D721Med (cell line): ENCODE measurements around the gene HRAS.

Experiments used
- DNase-seq: peaks from one replicate; pipeline ENCODE4 v3.0.0; 2011; ENCODE audit warnings: low spot score; ENCODE audit not compliant: insufficient read length
- FAIRE-seq: peaks from 2 replicates; lab custom pipeline; 2011; peaks lifted over from hg19 to GRCh38; lab: Jason Lieb, UNC
- TF ChIP-seq, protein P1 (sequence below): IDR thresholded peaks from 2 replicates; pipeline ENCODE4 v1.5.1; 2012; ENCODE audit warnings: mild to moderate bottlenecking, control low read depth; ENCODE audit not compliant: insufficient read depth; ENCODE audit errors: missing control alignments

The HRAS gene

DNA sequence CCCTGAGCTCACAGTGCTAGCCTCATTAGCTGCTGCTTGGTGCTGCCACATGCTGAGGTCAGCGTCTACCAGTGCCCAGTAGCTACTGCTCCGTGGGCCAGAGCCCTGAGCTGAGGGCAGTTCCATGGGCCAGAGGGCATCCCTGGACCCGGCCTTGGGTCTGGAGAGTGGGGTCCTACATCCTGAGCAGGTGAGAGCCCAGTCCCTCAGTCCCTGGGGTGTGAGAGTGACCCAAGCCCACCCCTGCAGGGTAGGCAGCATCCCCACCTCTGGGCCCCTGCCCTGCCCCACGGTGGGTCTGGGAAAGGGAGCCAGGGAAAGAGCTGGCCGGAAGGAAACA is 15.3 kb upstream of the HRAS start:
- TF ChIP-seq, protein P1, sequence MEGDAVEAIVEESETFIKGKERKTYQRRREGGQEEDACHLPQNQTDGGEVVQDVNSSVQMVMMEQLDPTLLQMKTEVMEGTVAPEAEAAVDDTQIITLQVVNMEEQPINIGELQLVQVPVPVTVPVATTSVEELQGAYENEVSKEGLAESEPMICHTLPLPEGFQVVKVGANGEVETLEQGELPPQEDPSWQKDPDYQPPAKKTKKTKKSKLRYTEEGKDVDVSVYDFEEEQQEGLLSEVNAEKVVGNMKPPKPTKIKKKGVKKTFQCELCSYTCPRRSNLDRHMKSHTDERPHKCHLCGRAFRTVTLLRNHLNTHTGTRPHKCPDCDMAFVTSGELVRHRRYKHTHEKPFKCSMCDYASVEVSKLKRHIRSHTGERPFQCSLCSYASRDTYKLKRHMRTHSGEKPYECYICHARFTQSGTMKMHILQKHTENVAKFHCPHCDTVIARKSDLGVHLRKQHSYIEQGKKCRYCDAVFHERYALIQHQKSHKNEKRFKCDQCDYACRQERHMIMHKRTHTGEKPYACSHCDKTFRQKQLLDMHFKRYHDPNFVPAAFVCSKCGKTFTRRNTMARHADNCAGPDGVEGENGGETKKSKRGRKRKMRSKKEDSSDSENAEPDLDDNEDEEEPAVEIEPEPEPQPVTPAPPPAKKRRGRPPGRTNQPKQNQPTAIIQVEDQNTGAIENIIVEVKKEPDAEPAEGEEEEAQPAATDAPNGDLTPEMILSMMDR = no peak
- FAIRE-seq (no peak), DNase-seq (no peak)

DNA sequence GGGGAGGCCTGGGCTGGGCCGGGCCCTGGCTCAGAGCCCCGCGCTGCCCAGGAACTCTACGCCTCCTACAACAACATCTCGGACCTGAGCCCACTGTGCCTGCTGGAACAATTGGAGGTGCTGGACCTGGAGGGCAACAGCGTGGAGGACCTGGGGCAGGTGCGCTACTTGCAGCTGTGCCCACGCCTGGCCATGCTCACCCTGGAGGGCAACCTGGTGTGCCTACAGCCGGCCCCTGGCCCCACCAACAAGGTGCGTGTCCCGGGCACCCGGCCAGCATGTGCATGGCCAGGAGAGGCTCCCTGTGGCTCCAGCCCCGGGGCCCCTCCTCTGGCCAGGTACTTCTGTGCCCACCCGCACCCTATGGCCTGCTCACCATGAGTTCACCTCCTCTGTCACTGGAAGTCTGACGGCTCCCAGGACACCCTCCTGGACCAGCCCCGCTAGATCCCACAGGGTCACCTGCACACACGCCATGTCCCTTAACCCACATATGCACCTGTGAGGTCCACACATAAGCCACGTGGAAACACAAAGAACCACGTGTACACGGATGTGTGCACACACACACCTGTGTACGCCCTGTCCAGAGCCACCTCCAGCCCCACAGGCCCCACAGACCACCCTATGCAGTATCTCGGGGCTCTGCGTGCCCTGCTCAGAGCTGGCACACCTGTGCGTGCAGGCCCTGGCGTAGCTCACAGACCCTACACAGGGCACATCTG is 14.8 kb upstream of the HRAS start:
- TF ChIP-seq, protein P1 = no peak
- FAIRE-seq (no peak), DNase-seq (no peak)

DNA sequence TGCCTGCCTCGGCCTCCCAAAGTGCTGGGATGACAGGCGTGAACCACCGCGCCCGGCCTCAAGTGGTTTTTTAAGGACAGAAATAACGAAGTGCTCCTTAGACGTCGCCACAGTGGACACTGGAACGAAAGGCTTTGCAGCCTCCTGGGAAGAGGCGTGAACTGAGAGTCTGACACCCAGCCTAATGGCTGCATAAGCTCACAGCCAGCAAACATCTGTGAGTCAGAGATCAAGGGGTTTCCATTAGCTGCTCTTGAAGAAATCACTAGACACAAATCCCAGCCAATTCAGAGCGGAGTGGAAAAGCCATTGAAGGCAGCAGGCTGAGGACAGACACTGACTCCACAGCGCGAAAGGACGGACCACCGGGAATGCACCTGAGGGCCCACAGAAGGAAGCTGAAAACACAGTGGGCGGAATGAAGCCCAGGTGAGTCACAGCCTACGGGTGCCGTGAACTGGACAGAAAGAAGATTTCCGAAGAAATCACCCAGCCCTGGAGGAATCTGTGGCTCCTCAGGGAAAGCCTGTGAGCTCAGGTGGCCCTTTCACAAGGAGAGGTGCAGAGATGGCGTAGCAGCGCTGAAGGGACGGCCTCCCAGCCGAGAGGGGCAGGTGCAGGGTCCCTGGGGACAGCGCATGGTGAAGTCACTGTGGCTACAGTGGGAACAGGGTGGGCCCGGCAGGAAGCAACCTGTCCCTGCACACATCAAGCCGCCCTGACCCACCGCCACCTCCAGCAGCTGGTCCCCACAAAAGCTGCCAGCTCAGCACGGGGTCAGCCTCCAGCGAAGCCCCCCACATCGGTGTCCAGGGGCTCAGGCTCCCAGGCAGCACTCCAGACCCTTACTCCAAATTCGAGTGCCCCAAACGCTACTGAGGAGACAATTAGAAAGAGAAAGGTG is 13.6 kb upstream of the HRAS start:
- no peak for FAIRE-seq
- TF ChIP-seq, protein P1 = no peak
- DNase-seq = no peak

DNA sequence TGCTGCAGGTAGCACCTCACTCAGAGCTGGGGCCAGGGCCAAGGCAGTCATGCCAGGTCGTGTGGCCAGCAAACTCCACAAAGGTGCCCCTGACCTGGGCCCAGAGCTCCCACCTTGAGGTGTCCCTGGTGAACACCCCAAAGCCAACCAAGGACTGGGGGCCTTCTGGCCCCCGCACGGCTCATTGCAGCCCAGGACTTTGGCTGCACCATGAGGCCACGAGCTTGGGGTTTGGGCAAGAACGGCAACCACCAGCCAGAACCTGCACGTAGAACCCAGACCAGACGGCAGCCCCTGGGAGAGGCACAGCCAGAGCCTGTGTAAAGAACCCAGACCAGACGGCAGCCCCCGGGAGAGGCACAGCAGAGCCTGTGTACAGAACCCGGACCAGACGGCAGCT is 9.8 kb upstream of the HRAS start:
- TF ChIP-seq, protein P1 = no peak
- no peak for DNase-seq
- no peak for FAIRE-seq

DNA sequence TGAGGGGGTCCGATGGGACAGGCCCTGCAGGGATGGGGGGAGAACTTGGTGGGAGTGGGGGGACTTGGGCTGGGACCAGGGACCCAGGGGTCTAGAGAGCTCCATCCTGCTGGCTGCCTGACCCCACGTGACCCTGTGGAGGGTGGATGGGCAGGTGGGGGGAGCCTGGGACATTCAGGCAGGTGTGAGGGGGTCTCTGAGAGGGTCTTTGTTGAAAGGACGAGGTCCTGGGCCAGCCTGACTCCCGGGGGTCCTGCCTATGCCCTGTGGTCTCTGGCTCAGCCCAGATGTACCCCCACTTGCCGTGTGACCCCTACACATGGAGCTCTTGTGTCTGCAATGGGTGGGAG is 9.4 kb upstream of the HRAS start:
- TF ChIP-seq, protein P1 = no peak
- FAIRE-seq (no peak), DNase-seq (no peak)

DNA sequence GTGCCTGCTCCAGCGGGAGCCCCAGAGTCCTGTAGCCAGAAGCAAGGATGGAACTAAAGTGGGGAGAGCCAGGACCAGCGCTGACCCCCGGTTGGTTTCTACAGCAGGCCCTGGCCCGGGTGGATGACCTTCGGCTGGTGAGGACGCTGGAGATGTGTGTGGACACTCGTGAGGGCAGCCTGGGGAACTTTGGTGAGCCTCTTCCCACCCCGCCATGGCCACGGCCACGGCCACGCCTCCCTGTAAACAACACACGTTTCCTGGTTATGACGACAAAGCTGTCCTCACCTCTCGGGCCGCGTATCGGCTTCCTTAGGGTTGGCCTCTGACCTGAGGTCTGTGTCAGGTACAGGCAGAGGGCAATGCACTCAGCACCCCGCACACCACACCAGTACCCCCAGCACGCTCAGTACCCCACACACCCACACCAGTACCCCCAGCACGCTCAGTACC is 6.1 kb upstream of the HRAS start:
- no peak for DNase-seq
- no peak for FAIRE-seq
- TF ChIP-seq, protein P1 = no peak
